OCI-LY7 (cell line): ENCODE data around the gene PLEKHG7. TPM values are rescaled to one million over a fixed set of nuclear protein-coding genes. Genes with fewer than 3 reads are reported as not detected.

Experiments used
- BruUV-seq: library from RNA; stranded (reverse); fragments of 400-500 nt; replicated peaks from 2 replicates; lab custom pipeline; 2021; lab: Mats Ljungman, UMichigan
- CTCF ChIA-PET: fragments of 300-600 bp; sonication (Branson Sonifier 250); formaldehyde crosslinking; loops from one replicate; lab custom pipeline; 2022; ENCODE audit warnings: antibody characterized with exemption; ENCODE audit not compliant: unreplicated experiment; lab: Charles Lee
- POLR2A ChIA-PET: fragments of 300-600 bp; sonication (Branson Sonifier 250); formaldehyde crosslinking; loops from one replicate; lab custom pipeline; 2022; ENCODE audit warnings: antibody characterized with exemption; lab: Charles Lee
- DNase-seq: peaks from one replicate; pipeline ENCODE4 v3.0.0-alpha.2; 2015; ENCODE audit warnings: low spot score
- H2AFZ ChIP-seq: fragments of 200-600 bp; sonication (generic), shearing (Covaris generic); 2 replicates; pipeline ENCODE4 v1.6.1; 2014; ENCODE audit warnings: mild to moderate bottlenecking, antibody characterized with exemption, low read length, moderate library complexity
- H3K27ac ChIP-seq: fragments of 200-600 bp; sonication (generic); 2 replicates; pipeline ENCODE4 v1.5.1; 2014; ENCODE audit warnings: mixed run types, low read depth, mild to moderate bottlenecking, moderate library complexity, low read length, inconsistent platforms; ENCODE audit not compliant: poor library complexity, severe bottlenecking
- H3K36me3 ChIP-seq: fragments of 200-600 bp; sonication (generic); 2 replicates; pipeline ENCODE4 v1.6.1; 2014; ENCODE audit warnings: mild to moderate bottlenecking, antibody characterized with exemption, low read length, moderate library complexity, mixed read lengths; ENCODE audit not compliant: insufficient read depth
- H3K4me1 ChIP-seq: fragments of 200-600 bp; sonication (generic); 2 replicates; pipeline ENCODE4 v1.5.1; 2014; ENCODE audit warnings: mild to moderate bottlenecking, low read length; ENCODE audit not compliant: insufficient read depth, poor library complexity, severe bottlenecking
- H3K4me2 ChIP-seq: fragments of 200-600 bp; sonication (generic); 2 replicates; pipeline ENCODE4 v1.6.1; 2014; ENCODE audit warnings: mild to moderate bottlenecking, low read length
- H3K4me3 ChIP-seq: fragments of 200-600 bp; sonication (generic); 2 replicates; pipeline ENCODE4 v1.5.1; 2014; ENCODE audit warnings: mild to moderate bottlenecking, low read depth, low read length; ENCODE audit not compliant: poor library complexity, severe bottlenecking
- H3K79me2 ChIP-seq: fragments of 200-600 bp; sonication (generic); 2 replicates; pipeline ENCODE4 v1.6.1; 2016; ENCODE audit warnings: low read depth, mild to moderate bottlenecking, low read length, moderate library complexity, mixed read lengths; ENCODE audit not compliant: insufficient read depth
- H3K9me2 ChIP-seq: fragments of 200-600 bp; sonication (generic); 2 replicates; pipeline ENCODE4 v1.6.1; 2016; ENCODE audit warnings: mild to moderate bottlenecking, low read length, mixed read lengths; ENCODE audit not compliant: insufficient read depth
- H3K9me3 ChIP-seq: fragments of 200-600 bp; sonication (generic); 2 replicates; pipeline ENCODE4 v1.6.1; 2014; ENCODE audit warnings: mild to moderate bottlenecking, mixed run types, low read length, mixed read lengths
- H4K20me1 ChIP-seq: fragments of 200-600 bp; sonication (generic); 2 replicates; pipeline ENCODE4 v1.6.1; 2014; ENCODE audit warnings: mild to moderate bottlenecking, antibody characterized with exemption, low read length, moderate library complexity, mixed read lengths; ENCODE audit not compliant: insufficient read depth
- EZH2phosphoT487 ChIP-seq: fragments of 200-600 bp; sonication (generic); IDR thresholded peaks from 2 replicates; pipeline ENCODE4 v1.6.1; 2018; ENCODE audit warnings: low read depth, borderline replicate concordance, mild to moderate bottlenecking, mixed run types, antibody characterized with exemption, low read length, moderate library complexity, mixed read lengths
- intact Hi-C: fragments of 100-400 bp; cut with micrococcal nuclease; formaldehyde crosslinking; loops from one replicate; pipeline ENCODE4 v1.10.0; 2022; ENCODE audit not compliant: unreplicated experiment
- total RNA-seq, 2 experiments: library from RNA; depleted of rRNA in 1 of 2; stranded (reverse); fragments of >200 nt in 1 of 2; shearing (Covaris generic) in 1 of 2; gene quantifications; 2 replicates each; pipeline ENCODE4 v1.2.3, GENCODE V29; 2014 to 2022
- TF ChIP-seq, protein P1 (sequence below): fragments of 200-600 bp; sonication (generic); conservative IDR thresholded peaks from 2 replicates; pipeline ENCODE4 v1.5.1; 2014; ENCODE audit warnings: mild to moderate bottlenecking, antibody characterized with exemption, low read length, moderate library complexity, mixed read lengths

PLEKHG7 gene
- total RNA-seq, 2 experiments from 2014 or later, result 0.29 TPM; not detected in 1

- intact Hi-C loops, result no loop called here
These were observed 101.1 kb downstream of the PLEKHG7 start for GRCh38 chr12:92803903-92804302.

GRCh38 chr12:92810370-92810769 lies 107.6 kb downstream of the PLEKHG7 start:
- BruUV-seq, result no TSS peak
- CTCF ChIA-PET, result no interaction called here
- H3K4me2 ChIP-seq, result peak overlapping the region; percentile 22; the same call in 1 of the 2 replicates

More at GRCh38 chr12:92803903-92804302, 101.1 kb downstream of the PLEKHG7 start:
- H3K36me3 ChIP-seq, result peaks cover 52% of the 10 kb centered on the region
- ChIA-PET POLR2A (no interaction called here), CTCF (no interaction called here)
- no TSS peak for BruUV-seq
- H3K4me2 ChIP-seq, result no peak overlapping the region
- H3K4me3 ChIP-seq, result no peak overlapping the region
- H3K9me3 ChIP-seq, result no peaks in the 10 kb centered on the region
- H3K79me2 ChIP-seq, result no peaks in the 10 kb centered on the region
- H2AFZ ChIP-seq, result no peak overlapping the region
- no peaks in the 10 kb centered on the region for H4K20me1 ChIP-seq
- no peaks in the 10 kb centered on the region for H3K9me2 ChIP-seq
- DNase-seq, result no peak
- TF ChIP-seq, protein P1, sequence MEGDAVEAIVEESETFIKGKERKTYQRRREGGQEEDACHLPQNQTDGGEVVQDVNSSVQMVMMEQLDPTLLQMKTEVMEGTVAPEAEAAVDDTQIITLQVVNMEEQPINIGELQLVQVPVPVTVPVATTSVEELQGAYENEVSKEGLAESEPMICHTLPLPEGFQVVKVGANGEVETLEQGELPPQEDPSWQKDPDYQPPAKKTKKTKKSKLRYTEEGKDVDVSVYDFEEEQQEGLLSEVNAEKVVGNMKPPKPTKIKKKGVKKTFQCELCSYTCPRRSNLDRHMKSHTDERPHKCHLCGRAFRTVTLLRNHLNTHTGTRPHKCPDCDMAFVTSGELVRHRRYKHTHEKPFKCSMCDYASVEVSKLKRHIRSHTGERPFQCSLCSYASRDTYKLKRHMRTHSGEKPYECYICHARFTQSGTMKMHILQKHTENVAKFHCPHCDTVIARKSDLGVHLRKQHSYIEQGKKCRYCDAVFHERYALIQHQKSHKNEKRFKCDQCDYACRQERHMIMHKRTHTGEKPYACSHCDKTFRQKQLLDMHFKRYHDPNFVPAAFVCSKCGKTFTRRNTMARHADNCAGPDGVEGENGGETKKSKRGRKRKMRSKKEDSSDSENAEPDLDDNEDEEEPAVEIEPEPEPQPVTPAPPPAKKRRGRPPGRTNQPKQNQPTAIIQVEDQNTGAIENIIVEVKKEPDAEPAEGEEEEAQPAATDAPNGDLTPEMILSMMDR, result no peak
- no peak for TF ChIP-seq EZH2phosphoT487
- no peaks in the 10 kb centered on the region for H3K4me1 ChIP-seq
- no peak overlapping the region for H3K27ac ChIP-seq

DNA sequence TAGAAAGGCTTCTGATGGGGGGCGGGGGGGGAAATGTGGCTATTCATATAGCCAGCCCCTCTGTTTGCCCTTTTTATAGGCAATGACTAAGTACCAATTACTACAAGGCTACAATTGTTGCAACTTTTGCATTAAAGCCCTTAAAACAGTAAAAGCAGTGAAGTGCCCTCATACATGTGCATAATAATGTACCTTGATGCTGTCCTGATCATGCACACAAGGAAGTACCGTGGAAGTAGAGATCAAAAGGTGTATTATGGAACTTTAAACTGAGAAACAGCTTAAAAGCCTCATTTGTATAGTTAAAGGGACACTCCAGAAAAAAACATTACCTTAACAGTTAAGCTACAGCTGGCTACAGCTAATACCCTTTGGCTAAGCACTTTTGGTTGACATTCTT lies 111.8 kb downstream of the PLEKHG7 start:
- ChIA-PET POLR2A (interaction anchor here (0.5 to 0.9 kb wide), 7 partner anchors 12 to 673 kb away, joined by 3 to 5 read pairs (median 3); no protein-coding TSS in a partner anchor), CTCF (interaction anchor here (0.6 kb wide), 1 partner anchor 52 kb away, joined by 3 read pairs; no protein-coding TSS in a partner anchor)
- intact Hi-C loops, result no loop called here
- no peaks in the 10 kb centered on the region for H4K20me1 ChIP-seq
- no peak overlapping the region for H3K4me3 ChIP-seq
- no peaks in the 10 kb centered on the region for H3K9me2 ChIP-seq
- H3K9me3 ChIP-seq, result no peaks in the 10 kb centered on the region; the same call in 1 of the 2 replicates
- H3K4me1 ChIP-seq, result peaks cover 30% of the 10 kb centered on the region
- H3K27ac ChIP-seq, result no peak overlapping the region
- H3K4me2 ChIP-seq, result no peak overlapping the region
- H3K79me2 ChIP-seq, result no peaks in the 10 kb centered on the region
- H3K36me3 ChIP-seq, result peaks cover 46% of the 10 kb centered on the region
- no TSS peak for BruUV-seq
- TF ChIP-seq, protein P1, result no peak
- no peak for TF ChIP-seq EZH2phosphoT487
- DNase-seq, result no peak
- no peak overlapping the region for H2AFZ ChIP-seq

More at GRCh38 chr12:92810370-92810769, 107.6 kb downstream of the PLEKHG7 start:
- Histone ChIP-seq H2AFZ (no peak overlapping the region), H3K9me2 (no peaks in the 10 kb centered on the region), H3K9me3 (no peaks in the 10 kb centered on the region; the same call in 1 of the 2 replicates), H3K4me3 (no peak overlapping the region), H3K27ac (peak overlapping the region; percentile 25), H4K20me1 (no peaks in the 10 kb centered on the region), H3K79me2 (no peaks in the 10 kb centered on the region), H3K36me3 (peaks cover 58% of the 10 kb centered on the region), H3K4me1 (peaks cover 30% of the 10 kb centered on the region)
- POLR2A ChIA-PET, result interaction anchor here (0.6 to 1.7 kb wide), 9 partner anchors 11 to 500 kb away, joined by 3 to 7 read pairs (median 4); no protein-coding TSS in a partner anchor
- TF ChIP-seq, protein P1, result no peak
- TF ChIP-seq EZH2phosphoT487, result no peak
- peak; percentile 49 for DNase-seq
- intact Hi-C loops, result no loop called here
